ENCODE results near the gene ARMC12.

Gene ARMC12

DNA sequence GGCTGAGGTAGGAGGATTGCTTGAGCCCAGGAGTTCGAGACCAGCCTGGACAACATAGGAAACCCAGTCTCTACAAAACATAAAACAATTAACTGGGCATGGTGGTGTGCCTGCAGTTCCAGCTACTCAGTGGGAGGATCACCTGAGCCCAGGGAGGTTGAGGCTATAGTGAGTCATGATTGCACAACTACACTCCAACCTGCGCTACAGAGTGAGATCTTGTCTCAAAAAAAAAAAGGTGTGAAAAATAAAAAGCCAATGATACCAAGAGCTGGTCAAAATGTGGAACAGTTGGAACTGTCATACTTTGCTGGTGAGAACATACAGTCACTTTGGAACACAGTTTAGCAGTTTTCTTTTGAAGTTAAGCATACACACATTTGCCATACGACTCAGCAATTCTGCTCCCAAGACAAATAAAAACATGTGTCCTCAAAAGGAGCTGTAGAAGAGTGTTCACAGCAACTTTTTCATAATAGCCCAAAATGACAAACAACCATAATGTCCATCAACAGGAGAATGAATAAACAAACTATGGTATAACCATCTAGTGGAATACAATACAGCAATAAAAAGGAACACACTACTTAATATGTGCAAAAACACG is 26.5 kb upstream of the ARMC12 start:
- H3K27ac ChIP-seq = peak overlapping the region; percentile 42; the same call in 1 of the 2 replicates
- ChIA-PET CTCF (interaction anchor here (0.6 to 0.7 kb wide), 2 partner anchors 14 to 973 kb away, joined by 3 read pairs; no protein-coding TSS in a partner anchor), POLR2A (ENCODE audit: low non-redundant PET) (interaction anchor here (0.5 to 0.7 kb wide), 2 partner anchors 17 to 152 kb away, joined by 3 to 17 read pairs; no protein-coding TSS in a partner anchor)
- TF ChIP-seq, protein P1, sequence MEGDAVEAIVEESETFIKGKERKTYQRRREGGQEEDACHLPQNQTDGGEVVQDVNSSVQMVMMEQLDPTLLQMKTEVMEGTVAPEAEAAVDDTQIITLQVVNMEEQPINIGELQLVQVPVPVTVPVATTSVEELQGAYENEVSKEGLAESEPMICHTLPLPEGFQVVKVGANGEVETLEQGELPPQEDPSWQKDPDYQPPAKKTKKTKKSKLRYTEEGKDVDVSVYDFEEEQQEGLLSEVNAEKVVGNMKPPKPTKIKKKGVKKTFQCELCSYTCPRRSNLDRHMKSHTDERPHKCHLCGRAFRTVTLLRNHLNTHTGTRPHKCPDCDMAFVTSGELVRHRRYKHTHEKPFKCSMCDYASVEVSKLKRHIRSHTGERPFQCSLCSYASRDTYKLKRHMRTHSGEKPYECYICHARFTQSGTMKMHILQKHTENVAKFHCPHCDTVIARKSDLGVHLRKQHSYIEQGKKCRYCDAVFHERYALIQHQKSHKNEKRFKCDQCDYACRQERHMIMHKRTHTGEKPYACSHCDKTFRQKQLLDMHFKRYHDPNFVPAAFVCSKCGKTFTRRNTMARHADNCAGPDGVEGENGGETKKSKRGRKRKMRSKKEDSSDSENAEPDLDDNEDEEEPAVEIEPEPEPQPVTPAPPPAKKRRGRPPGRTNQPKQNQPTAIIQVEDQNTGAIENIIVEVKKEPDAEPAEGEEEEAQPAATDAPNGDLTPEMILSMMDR (conservative IDR thresholded peaks at IDR 0.05; ENCODE audit: low read depth) = no peak
- no peak for DNase-seq (ENCODE audit: low spot score)

DNA sequence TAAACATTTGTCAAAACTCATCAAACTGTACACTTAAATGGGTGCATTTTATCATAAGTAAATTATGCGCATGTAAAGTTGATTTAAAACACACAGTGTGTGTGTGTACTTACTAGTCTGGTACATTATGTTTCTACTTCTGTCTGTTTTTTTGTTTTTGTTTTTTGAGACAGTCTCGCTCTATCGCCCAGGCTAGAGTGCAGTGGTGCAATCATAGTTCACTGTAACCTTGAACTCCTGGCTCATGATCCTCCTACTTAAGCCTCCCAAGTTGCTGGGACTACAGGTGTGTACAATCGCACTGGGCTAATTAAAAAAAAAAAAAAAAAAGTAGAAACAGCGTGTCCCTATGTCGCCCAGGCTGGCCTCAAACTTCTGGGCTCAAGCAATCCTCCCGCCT is 25.1 kb upstream of the ARMC12 start:
- DNase-seq (ENCODE audit: low spot score) = no peak
- no peak overlapping the region for H3K27ac ChIP-seq
- TF ChIP-seq, protein P1 (conservative IDR thresholded peaks at IDR 0.05; ENCODE audit: low read depth) = no peak
- POLR2A ChIA-PET (ENCODE audit: low non-redundant PET) = no interaction called here
- CTCF ChIA-PET = no interaction called here

DNA sequence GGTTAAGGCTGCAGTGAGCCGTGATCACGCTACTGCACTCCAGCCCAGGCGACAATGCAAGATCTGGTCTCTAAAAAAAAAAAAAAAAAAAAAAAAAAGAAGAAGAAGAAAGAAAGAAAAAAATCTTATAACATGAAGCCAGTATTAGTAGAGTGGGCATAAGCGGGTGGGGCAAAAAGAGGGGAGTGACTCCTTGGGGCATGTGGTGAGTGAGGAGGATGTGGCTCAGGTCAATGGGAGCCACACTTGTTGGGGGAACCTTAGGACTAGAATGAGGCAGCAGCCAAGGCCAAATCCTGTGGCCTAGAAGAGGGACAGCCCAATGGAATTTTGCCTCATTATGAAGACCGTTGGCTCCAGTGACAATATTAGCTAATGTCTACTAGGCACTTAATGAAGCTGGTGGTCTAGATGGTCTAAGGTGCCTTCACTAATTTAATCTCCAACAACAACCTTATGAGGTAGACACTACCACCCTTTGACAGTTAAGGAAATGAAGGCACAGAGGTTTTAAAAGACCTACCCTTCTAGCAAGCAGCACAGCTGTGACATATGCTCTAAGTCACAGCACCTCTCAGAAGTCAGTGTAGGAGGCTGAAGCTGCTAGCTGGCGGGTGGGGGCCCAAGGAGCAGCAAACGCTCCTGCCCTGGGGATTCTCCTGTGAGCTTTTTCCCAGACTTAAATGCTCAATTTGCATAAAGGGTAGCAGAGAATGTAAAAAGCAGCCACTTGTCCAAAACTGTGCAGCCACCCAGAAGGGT is 23.6 kb upstream of the ARMC12 start:
- H3K27ac ChIP-seq = peak overlapping the region; percentile 16; the same call in 1 of the 2 replicates
- ChIA-PET POLR2A (ENCODE audit: low non-redundant PET) (interaction anchor here (0.6 kb wide), 1 partner anchor 9 kb away, joined by 3 read pairs; no protein-coding TSS in a partner anchor), CTCF (no interaction called here)
- DNase-seq (ENCODE audit: low spot score) = no peak
- TF ChIP-seq, protein P1 (conservative IDR thresholded peaks at IDR 0.05; ENCODE audit: low read depth) = no peak

DNA sequence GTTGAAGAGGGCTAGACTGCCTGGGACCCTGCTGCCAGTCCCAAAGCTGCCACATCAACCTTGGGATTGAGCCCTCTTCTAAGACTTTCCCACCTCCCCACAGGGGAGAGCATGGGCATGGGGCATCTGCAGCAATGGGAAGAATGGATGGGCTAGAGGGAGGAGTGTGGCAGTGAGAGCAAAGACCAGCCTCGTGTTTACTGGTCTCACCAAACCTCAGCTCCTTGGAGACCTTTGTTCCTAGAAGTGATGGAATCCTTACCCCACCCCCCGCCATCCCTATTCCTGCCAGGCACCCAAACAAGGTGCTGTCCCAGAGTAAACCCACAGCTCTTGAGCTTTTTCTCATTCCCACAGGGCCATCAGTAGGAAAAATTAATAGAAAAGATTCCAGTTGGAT is 20.0 kb upstream of the ARMC12 start:
- DNase-seq (ENCODE audit: low spot score) = no peak
- no peak overlapping the region for H3K27ac ChIP-seq
- TF ChIP-seq, protein P1 (conservative IDR thresholded peaks at IDR 0.05; ENCODE audit: low read depth) = no peak
- ChIA-PET POLR2A (ENCODE audit: low non-redundant PET) (no interaction called here), CTCF (interaction anchor here (0.6 to 0.7 kb wide), 2 partner anchors 30 to 1474 kb away, joined by 3 to 4 read pairs; no protein-coding TSS in a partner anchor)

DNA sequence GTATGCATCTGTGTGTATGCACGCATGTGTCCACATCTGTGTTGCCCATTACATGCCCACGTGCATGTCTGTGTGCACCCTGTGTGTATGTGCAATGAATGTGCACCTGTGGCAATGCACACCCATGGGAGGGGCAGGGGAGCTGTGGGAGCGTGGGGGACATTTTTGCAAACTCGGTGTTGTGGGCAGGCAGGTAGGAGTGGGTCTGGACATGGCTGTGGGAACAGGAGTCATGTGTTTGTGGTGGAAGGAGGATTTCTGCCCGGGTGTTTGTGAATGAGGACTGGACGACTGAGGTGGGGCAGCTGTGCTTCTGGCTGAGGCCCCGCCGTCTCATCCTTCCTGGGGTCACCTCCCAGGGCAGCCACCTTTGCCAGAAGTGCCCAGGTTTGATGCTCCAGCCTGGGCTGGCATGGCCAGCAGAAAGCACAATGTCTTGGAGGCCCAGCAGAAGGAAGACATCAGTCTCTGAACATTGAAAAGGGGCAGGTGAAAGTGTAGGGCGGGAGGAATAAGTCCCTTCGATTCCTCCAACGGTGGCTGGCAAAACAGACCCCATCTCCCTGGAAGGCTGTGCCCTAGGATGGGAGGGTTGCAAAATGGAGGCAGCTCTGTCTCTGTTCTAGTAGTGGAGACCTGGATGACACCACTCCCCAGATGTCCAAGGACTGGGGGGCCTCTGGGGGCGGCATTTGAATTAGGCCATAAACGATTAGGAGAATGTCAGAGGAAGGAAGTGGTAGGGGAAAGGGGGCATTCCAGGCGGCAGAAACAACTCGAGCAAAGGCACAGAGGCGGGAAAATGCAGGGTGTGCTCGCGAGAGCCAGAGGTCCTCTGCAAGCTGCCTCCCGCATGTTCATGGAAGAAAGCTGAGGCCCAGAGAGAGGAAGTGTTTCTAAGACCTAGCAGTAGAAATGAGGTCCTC is 19.1 kb upstream of the ARMC12 start:
- H3K27ac ChIP-seq = no peak overlapping the region
- no peak for DNase-seq (ENCODE audit: low spot score)
- CTCF ChIA-PET = interaction anchor here (0.6 kb wide), 1 partner anchor 1473 kb away, joined by 3 read pairs; no protein-coding TSS in a partner anchor
- POLR2A ChIA-PET (ENCODE audit: low non-redundant PET) = no interaction called here
- TF ChIP-seq, protein P1 (conservative IDR thresholded peaks at IDR 0.05; ENCODE audit: low read depth) = no peak

DNA sequence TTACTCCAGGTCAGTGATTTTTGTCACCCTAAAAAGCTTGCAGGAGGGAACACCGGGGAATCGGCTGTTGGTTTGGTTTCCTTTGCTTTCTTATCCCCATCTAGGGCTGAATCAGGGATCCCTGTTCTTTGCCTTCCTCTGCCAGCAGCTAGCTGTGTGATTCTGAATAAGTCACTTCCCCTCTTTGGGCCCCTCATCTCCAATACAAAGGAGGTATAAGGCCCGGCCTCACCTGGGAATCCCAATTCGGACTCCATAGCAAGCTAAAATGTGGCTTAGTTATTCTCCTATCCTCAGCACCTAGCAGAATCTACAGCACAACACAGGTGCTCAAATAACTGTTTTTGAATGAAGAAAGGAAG is 18.5 kb upstream of the ARMC12 start:
- TF ChIP-seq, protein P1 (conservative IDR thresholded peaks at IDR 0.05; ENCODE audit: low read depth) = no peak
- H3K27ac ChIP-seq = no peak overlapping the region
- no peak for DNase-seq (ENCODE audit: low spot score)
- ChIA-PET POLR2A (ENCODE audit: low non-redundant PET) (no interaction called here), CTCF (no interaction called here)
